ENCODE results near the gene RFC5.

DNA sequence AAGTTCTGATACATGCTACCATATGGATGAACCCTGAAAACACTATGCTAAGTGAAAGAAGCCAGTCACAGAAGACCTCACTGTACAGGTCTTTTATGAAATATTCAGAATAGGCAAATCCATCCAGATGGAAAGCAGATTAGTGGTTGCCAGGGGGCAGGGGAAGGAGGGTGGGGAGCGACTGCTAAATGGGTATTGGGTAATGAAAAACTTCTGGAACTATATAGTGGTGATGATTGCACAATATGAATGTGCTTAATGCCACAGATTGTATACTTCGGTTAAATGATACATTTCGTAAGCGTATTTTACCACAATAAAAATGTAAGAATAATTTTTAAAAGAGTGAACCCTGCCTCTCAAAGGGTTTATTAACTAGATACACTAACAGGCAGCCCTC, 35.9 kb upstream of the RFC5 start:
- TF ChIP-seq, protein P1, sequence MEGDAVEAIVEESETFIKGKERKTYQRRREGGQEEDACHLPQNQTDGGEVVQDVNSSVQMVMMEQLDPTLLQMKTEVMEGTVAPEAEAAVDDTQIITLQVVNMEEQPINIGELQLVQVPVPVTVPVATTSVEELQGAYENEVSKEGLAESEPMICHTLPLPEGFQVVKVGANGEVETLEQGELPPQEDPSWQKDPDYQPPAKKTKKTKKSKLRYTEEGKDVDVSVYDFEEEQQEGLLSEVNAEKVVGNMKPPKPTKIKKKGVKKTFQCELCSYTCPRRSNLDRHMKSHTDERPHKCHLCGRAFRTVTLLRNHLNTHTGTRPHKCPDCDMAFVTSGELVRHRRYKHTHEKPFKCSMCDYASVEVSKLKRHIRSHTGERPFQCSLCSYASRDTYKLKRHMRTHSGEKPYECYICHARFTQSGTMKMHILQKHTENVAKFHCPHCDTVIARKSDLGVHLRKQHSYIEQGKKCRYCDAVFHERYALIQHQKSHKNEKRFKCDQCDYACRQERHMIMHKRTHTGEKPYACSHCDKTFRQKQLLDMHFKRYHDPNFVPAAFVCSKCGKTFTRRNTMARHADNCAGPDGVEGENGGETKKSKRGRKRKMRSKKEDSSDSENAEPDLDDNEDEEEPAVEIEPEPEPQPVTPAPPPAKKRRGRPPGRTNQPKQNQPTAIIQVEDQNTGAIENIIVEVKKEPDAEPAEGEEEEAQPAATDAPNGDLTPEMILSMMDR (IDR thresholded peaks at IDR 0.05; ENCODE audit: insufficient read depth, low read length): no peak
- no peak for TF ChIP-seq SPI1 (IDR thresholded peaks at IDR 0.05; ENCODE audit: borderline replicate concordance, low read depth)
- TF ChIP-seq, protein P2, sequence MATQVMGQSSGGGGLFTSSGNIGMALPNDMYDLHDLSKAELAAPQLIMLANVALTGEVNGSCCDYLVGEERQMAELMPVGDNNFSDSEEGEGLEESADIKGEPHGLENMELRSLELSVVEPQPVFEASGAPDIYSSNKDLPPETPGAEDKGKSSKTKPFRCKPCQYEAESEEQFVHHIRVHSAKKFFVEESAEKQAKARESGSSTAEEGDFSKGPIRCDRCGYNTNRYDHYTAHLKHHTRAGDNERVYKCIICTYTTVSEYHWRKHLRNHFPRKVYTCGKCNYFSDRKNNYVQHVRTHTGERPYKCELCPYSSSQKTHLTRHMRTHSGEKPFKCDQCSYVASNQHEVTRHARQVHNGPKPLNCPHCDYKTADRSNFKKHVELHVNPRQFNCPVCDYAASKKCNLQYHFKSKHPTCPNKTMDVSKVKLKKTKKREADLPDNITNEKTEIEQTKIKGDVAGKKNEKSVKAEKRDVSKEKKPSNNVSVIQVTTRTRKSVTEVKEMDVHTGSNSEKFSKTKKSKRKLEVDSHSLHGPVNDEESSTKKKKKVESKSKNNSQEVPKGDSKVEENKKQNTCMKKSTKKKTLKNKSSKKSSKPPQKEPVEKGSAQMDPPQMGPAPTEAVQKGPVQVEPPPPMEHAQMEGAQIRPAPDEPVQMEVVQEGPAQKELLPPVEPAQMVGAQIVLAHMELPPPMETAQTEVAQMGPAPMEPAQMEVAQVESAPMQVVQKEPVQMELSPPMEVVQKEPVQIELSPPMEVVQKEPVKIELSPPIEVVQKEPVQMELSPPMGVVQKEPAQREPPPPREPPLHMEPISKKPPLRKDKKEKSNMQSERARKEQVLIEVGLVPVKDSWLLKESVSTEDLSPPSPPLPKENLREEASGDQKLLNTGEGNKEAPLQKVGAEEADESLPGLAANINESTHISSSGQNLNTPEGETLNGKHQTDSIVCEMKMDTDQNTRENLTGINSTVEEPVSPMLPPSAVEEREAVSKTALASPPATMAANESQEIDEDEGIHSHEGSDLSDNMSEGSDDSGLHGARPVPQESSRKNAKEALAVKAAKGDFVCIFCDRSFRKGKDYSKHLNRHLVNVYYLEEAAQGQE (IDR thresholded peaks at IDR 0.05; ENCODE audit: insufficient replicate concordance, low read depth): no peak

Data from HL-60 (cell line).